Left lung (tissue), 10 donors: ENCODE data around the gene SECTM1. TPM values are rescaled to one million over a fixed set of nuclear protein-coding genes. Genes with fewer than 3 reads are reported as not detected.
A peak's percentile ranks its signal among the peaks of the same experiment; 100 is the strongest.

Experiments
- ATAC-seq: fragments of 200-7000 bp; cut with Tn5 transposase; one replicate; pipeline ENCODE4 v1.9.1; 2020; ENCODE audit warnings: moderate library complexity
- DNase-seq, 4 donors: peaks; one replicate each; pipeline ENCODE4 v3.0.0-alpha.2; 2013 to 2020
- H3K27ac ChIP-seq, 2 donors: fragments of 200-600 bp; sonication (generic) in 1 of 2; one replicate each; pipeline versions ENCODE4 v1.5.0 to v1.8.0; 2020 to 2021
- H3K27me3 ChIP-seq, 2 donors: fragments of 200-600 bp; sonication (generic) in 1 of 2; one replicate each; pipeline versions ENCODE4 v1.5.0 to v1.8.0; 2020 to 2021
- H3K36me3 ChIP-seq, 2 donors: fragments of 200-600 bp; sonication (generic) in 1 of 2; one replicate each; pipeline versions ENCODE4 v1.5.0 to v1.8.0; 2020 to 2021
- H3K4me1 ChIP-seq, 2 donors: fragments of 200-600 bp; one replicate each; pipeline ENCODE4 v1.8.0; 2021
- H3K4me3 ChIP-seq, 2 donors: fragments of 200-600 bp; sonication (generic) in 1 of 2; one replicate each; pipeline versions ENCODE4 v1.5.0 to v1.8.0; 2020 to 2021; ENCODE audit warnings: mild to moderate bottlenecking in 1 of 2
- H3K9me3 ChIP-seq, 2 donors: fragments of 200-600 bp; sonication (generic) in 1 of 2; one replicate each; pipeline versions ENCODE4 v1.5.0 to v1.8.0; 2020 to 2021
- intact Hi-C, 2 donors: fragments of 100-400 bp; cut with DNase I; formaldehyde crosslinking; loops; one replicate each; pipeline versions ENCODE4 v1.11.2 to v1.14.2; 2022
- polyA plus RNA-seq, 6 donors: library from polyadenylated mRNA; unstranded; fragments of 120-200 nt; gene quantifications; one replicate each; pipeline ENCODE4 v1.2.1, GENCODE V29; 2013; ENCODE audit not compliant: insufficient read length in 6 of 6
- total RNA-seq, 2 donors: library from RNA; stranded (reverse); fragmentation: NEBNext Ultra II Directional; extraction: Animal tissue kit (Norgen Biotek cat#: 25700); gene quantifications; one replicate each; pipeline ENCODE4 v1.2.1, GENCODE V29; 2021
- TF ChIP-seq, protein P1 (sequence below), 2 donors: fragments of 200-600 bp; sonication (generic) in 1 of 2; IDR thresholded peaks; one replicate each; pipeline versions ENCODE4 v1.5.0 to v1.8.0; 2021; ENCODE audit warnings: antibody characterized with exemption in 2 of 2
- donor health status: DM: no; HTN: yes; CAD: no.
- donor health status: DM: no; HTN: no; CAD: no.

SECTM1 gene
- total and polyA plus RNA-seq, 8 donors = 1.9 to 36.8 (median 2.7) TPM

GRCh38 chr17:82318169-82318498 lies 15.4 kb downstream of the SECTM1 start:
- Histone ChIP-seq H3K27me3 (peaks cover 22 to 69% of the 10 kb centered on the region in 2 donors), H3K4me3 (no peak overlapping the region), H3K4me1 (peaks cover 0 to 36% of the 10 kb centered on the region in 2 donors), H3K27ac (no peak overlapping the region), H3K36me3 (peaks cover 0 to 13% of the 10 kb centered on the region in 2 donors), H3K9me3 (no peaks in the 10 kb centered on the region)
- no peak for ATAC-seq
- intact Hi-C loops = no loop called here
- TF ChIP-seq, protein P1, sequence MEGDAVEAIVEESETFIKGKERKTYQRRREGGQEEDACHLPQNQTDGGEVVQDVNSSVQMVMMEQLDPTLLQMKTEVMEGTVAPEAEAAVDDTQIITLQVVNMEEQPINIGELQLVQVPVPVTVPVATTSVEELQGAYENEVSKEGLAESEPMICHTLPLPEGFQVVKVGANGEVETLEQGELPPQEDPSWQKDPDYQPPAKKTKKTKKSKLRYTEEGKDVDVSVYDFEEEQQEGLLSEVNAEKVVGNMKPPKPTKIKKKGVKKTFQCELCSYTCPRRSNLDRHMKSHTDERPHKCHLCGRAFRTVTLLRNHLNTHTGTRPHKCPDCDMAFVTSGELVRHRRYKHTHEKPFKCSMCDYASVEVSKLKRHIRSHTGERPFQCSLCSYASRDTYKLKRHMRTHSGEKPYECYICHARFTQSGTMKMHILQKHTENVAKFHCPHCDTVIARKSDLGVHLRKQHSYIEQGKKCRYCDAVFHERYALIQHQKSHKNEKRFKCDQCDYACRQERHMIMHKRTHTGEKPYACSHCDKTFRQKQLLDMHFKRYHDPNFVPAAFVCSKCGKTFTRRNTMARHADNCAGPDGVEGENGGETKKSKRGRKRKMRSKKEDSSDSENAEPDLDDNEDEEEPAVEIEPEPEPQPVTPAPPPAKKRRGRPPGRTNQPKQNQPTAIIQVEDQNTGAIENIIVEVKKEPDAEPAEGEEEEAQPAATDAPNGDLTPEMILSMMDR (IDR thresholded peaks at IDR 0.05) = no peak
- DNase-seq = no peak

GRCh38 chr17:82317394-82318168 lies 16.0 kb downstream of the SECTM1 start, which contains the start of gene CD7:
CD7 (minus strand) TSS chr17:82317608; CDS start chr17:82317495, 113 bp downstream.
- H3K36me3 ChIP-seq = peaks cover 0 to 8% of the 10 kb centered on the region in 2 donors
- peaks cover 22 to 69% of the 10 kb centered on the region in 2 donors for H3K27me3 ChIP-seq
- ATAC-seq = no peak
- no peak within 1 kb of the TSS for H3K27ac ChIP-seq
- peak within 1 kb of the TSS in 1 of 2 donors; percentile 27 for H3K4me3 ChIP-seq
- intact Hi-C loops = no loop called here
- TF ChIP-seq, protein P1 (IDR thresholded peaks at IDR 0.05) = no peak
- no peak for DNase-seq
- H3K9me3 ChIP-seq = no peaks in the 10 kb centered on the region
- H3K4me1 ChIP-seq = peaks cover 0 to 36% of the 10 kb centered on the region in 2 donors

GRCh38 chr17:82316651-82317393 lies 16.7 kb downstream of the SECTM1 start:
- peaks cover 0 to 35% of the 10 kb centered on the region in 2 donors for H3K4me1 ChIP-seq
- ATAC-seq (no peak), DNase-seq (no peak)
- H3K9me3 ChIP-seq = no peaks in the 10 kb centered on the region
- TF ChIP-seq, protein P1 (IDR thresholded peaks at IDR 0.05) = no peak
- intact Hi-C loops = no loop called here
- H3K27ac ChIP-seq = no peak overlapping the region
- peaks cover 22 to 68% of the 10 kb centered on the region in 2 donors for H3K27me3 ChIP-seq
- peaks cover 0 to 1% of the 10 kb centered on the region in 2 donors for H3K36me3 ChIP-seq
- H3K4me3 ChIP-seq = peak overlapping the region in 1 of 2 donors; percentile 27

DNA sequence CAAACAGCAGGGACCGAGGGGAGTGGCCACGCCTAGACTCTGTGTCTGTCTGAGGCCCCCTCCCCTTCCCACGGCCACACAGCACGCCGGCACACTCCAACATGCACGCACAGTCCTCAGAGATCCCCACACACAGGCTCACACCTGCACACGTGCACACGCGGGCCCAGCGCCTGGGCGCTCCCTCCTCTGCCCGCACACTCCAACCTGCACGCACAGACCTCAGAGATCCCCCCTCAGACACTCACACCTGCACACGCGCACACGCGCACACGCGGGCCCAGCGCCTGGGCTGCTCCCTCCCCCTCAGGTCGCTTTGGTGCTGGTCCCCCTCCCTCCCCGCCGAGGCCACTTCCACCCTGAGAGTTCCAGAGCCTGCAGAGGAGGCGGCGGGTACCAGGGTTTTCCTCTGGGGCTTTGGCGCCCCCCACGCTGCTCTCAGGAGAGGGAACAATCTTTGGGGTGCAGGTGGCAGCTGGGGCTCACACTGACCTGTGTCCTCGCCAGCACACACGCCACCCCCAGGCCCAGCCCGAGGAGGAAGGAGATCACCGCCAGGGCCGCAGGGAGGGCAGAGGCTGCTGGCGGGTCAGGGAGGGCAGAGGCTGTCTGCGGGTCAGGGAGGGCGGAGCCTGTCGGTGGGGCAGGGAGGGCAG lies 17.7 kb downstream of the SECTM1 start:
- no peak for DNase-seq
- Histone ChIP-seq H3K9me3 (no peaks in the 10 kb centered on the region), H3K4me3 (peak overlapping the region in 1 of 2 donors; percentile 27), H3K27me3 (peaks cover 22 to 65% of the 10 kb centered on the region in 2 donors), H3K27ac (no peak overlapping the region), H3K4me1 (peaks cover 0 to 25% of the 10 kb centered on the region in 2 donors), H3K36me3 (no peaks in the 10 kb centered on the region)
- TF ChIP-seq, protein P1 (IDR thresholded peaks at IDR 0.05) = no peak
- intact Hi-C loops = no loop called here
- peak; percentile 40 for ATAC-seq
